Measurements from ENCODE around the gene MGAT5.

GRCh38 chr2:134261398-134262131, 7.7 kb downstream of the MGAT5 start:
- TF ChIP-seq, protein P1, sequence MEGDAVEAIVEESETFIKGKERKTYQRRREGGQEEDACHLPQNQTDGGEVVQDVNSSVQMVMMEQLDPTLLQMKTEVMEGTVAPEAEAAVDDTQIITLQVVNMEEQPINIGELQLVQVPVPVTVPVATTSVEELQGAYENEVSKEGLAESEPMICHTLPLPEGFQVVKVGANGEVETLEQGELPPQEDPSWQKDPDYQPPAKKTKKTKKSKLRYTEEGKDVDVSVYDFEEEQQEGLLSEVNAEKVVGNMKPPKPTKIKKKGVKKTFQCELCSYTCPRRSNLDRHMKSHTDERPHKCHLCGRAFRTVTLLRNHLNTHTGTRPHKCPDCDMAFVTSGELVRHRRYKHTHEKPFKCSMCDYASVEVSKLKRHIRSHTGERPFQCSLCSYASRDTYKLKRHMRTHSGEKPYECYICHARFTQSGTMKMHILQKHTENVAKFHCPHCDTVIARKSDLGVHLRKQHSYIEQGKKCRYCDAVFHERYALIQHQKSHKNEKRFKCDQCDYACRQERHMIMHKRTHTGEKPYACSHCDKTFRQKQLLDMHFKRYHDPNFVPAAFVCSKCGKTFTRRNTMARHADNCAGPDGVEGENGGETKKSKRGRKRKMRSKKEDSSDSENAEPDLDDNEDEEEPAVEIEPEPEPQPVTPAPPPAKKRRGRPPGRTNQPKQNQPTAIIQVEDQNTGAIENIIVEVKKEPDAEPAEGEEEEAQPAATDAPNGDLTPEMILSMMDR (IDR thresholded peaks at IDR 0.05) = no peak
- no peak for TF ChIP-seq POLR2A (IDR thresholded peaks at IDR 0.05)
- TF ChIP-seq POLR2AphosphoS5 (IDR thresholded peaks at IDR 0.05) = no peak
